Measurements from ENCODE around the gene AUTS2.

GRCh38 chr7:69722843-69723242 is 124.6 kb downstream of the AUTS2 start:
- TF ChIP-seq POLR2A (IDR thresholded peaks at IDR 0.05) (no peak), CTCF (IDR thresholded peaks at IDR 0.05) (no peak)
